Caco-2 (cell line): Measurements from ENCODE around the gene C1orf94. TPM values are rescaled to one million over a fixed set of nuclear protein-coding genes. Genes with fewer than 3 reads are reported as not detected.

ENCODE experiments used
- BruUV-seq: library from RNA; stranded (reverse); fragments of 400-500 nt; replicated peaks from 2 replicates; lab custom pipeline; 2021; lab: Mats Ljungman, UMichigan
- CTCF ChIA-PET: fragments of 300-600 bp; sonication (Branson Sonifier 250); formaldehyde crosslinking; loops from one replicate; lab custom pipeline; 2022; ENCODE audit warnings: antibody characterized with exemption; lab: Charles Lee
- POLR2A ChIA-PET: fragments of 300-600 bp; sonication (Branson Sonifier 250); formaldehyde crosslinking; loops from one replicate; lab custom pipeline; 2022; ENCODE audit warnings: antibody characterized with exemption; lab: Charles Lee
- DNase-seq, 2 experiments: peaks; one replicate each; pipeline versions ENCODE4 v3.0.0 to v3.0.0-alpha.2; 2020 to 2022
- H3K27me3 ChIP-seq: replicated peaks from 2 replicates; pipeline ENCODE4 v1.6.0; 2011; ENCODE audit warnings: low read length; ENCODE audit not compliant: control insufficient read depth, insufficient read depth
- H3K36me3 ChIP-seq: 2 replicates; pipeline ENCODE4 v1.5.1; 2011; ENCODE audit warnings: low read length; ENCODE audit not compliant: control insufficient read depth, insufficient read depth
- H3K4me1 ChIP-seq: fragments of 250-450 bp; sonication (Bioruptor Pico); 2 replicates; pipeline ENCODE4 v1.5.1; 2020; ENCODE audit warnings: mild to moderate bottlenecking
- H3K4me3 ChIP-seq: 2 replicates; pipeline ENCODE4 v1.5.1; 2011; ENCODE audit warnings: low read depth, mild to moderate bottlenecking, control low read depth, low read length
- H3K9me3 ChIP-seq: fragments of 250-450 bp; sonication (Bioruptor Pico); 2 replicates; pipeline ENCODE4 v1.5.1; 2020; ENCODE audit warnings: mild to moderate bottlenecking, moderate library complexity
- H3K27ac Mint-ChIP-seq: one replicate; pipeline ENCODE4 v1.8.0; 2022; ENCODE audit warnings: mixed read lengths; ENCODE audit not compliant: unreplicated experiment
- H3K27me3 Mint-ChIP-seq: one replicate; pipeline ENCODE4 v1.8.0; 2022; ENCODE audit warnings: mixed read lengths; ENCODE audit not compliant: insufficient read depth, unreplicated experiment
- H3K36me3 Mint-ChIP-seq: one replicate; pipeline ENCODE4 v1.8.0; 2022; ENCODE audit warnings: mild to moderate bottlenecking, mixed read lengths; ENCODE audit not compliant: insufficient read depth, unreplicated experiment
- H3K4me1 Mint-ChIP-seq: one replicate; pipeline ENCODE4 v1.8.0; 2022; ENCODE audit warnings: low read depth, mixed read lengths; ENCODE audit not compliant: unreplicated experiment
- H3K4me3 Mint-ChIP-seq: one replicate; pipeline ENCODE4 v1.8.0; 2022; ENCODE audit warnings: mild to moderate bottlenecking, moderate library complexity, mixed read lengths; ENCODE audit not compliant: unreplicated experiment
- H3K9me3 Mint-ChIP-seq: one replicate; pipeline ENCODE4 v1.8.0; 2022; ENCODE audit warnings: mixed read lengths; ENCODE audit not compliant: unreplicated experiment
- CTCF ChIP-seq, 2 experiments: fragments of 200-600 bp in 1 of 2; IDR thresholded peaks; 1 replicate in 1 of 2; 2 replicates in 1 of 2; pipeline versions ENCODE4 v1.5.1 to v1.8.0; 2011 to 2022; ENCODE audit warnings: antibody characterized with exemption in 1 of 2, control low read depth in 1 of 2, inconsistent platforms in 1 of 2, low read depth in 1 of 2, low read length in 1 of 2, mild to moderate bottlenecking in 1 of 2, moderate library complexity in 1 of 2; ENCODE audit not compliant: insufficient read depth in 1 of 2, severe bottlenecking in 1 of 2, unreplicated experiment in 1 of 2
- intact Hi-C: fragments of 100-400 bp; cut with micrococcal nuclease; formaldehyde crosslinking; loops from one replicate; pipeline ENCODE4 v1.10.0; 2022; ENCODE audit not compliant: unreplicated experiment
- total RNA-seq: library from RNA; stranded (reverse); gene quantifications from 2 replicates; pipeline ENCODE4 v1.2.3, GENCODE V29; 2022

The C1orf94 gene
- total RNA-seq, 1 experiment from 2014 or later = not detected

GRCh38 chr1:34266127-34266951, 89.6 kb downstream of the C1orf94 start:
- H3K36me3 Mint-ChIP-seq = no peaks in the 10 kb centered on the region
- intact Hi-C loops = no loop called here
- no peaks in the 10 kb centered on the region for H3K9me3 Mint-ChIP-seq
- Histone ChIP-seq H3K9me3 (no peaks in the 10 kb centered on the region), H3K4me3 (no peak overlapping the region), H3K36me3 (no peaks in the 10 kb centered on the region), H3K4me1 (no peaks in the 10 kb centered on the region), H3K27me3 (no peaks in the 10 kb centered on the region; the same call in 1 of the 2 replicates)
- no peak for TF ChIP-seq CTCF (IDR thresholded peaks at IDR 0.05; ENCODE audit: insufficient read depth in 1 of 2, low read depth in 1 of 2, low read length in 1 of 2, severe bottlenecking in 1 of 2, unreplicated experiment in 1 of 2)
- CTCF ChIA-PET = no interaction called here
- no peak overlapping the region for H3K4me3 Mint-ChIP-seq
- DNase-seq = no peak
- H3K27me3 Mint-ChIP-seq = peaks cover 11% of the 10 kb centered on the region
- BruUV-seq = no TSS peak
- H3K27ac Mint-ChIP-seq = no peak overlapping the region
- POLR2A ChIA-PET = no interaction called here
- H3K4me1 Mint-ChIP-seq = no peaks in the 10 kb centered on the region

DNA sequence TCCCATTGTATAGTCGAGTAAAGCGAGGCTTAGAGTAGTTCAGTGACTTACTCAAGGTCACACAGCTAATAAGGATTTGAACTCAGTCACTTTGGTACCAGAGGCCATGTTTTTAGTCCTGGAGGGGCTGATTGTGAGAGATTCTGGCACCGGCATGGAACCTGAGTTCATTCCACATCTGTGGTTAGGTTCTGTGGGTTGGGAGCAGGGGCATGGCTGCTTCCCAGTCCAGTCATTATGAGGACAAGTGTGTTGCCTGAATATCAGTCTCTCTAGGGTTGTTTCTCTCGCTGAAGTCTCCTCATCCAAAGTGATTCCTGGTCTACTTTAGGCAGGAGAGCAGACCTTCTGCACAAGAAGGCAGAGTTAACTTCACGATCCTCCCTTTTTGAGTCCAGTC, 90.6 kb downstream of the C1orf94 start:
- Histone ChIP-seq H3K27me3 (no peaks in the 10 kb centered on the region; the same call in 1 of the 2 replicates), H3K9me3 (no peaks in the 10 kb centered on the region), H3K4me1 (no peaks in the 10 kb centered on the region), H3K36me3 (no peaks in the 10 kb centered on the region), H3K4me3 (no peak overlapping the region)
- Mint-ChIP-seq H3K9me3 (no peaks in the 10 kb centered on the region), H3K36me3 (no peaks in the 10 kb centered on the region), H3K27ac (no peak overlapping the region), H3K27me3 (peaks cover 10% of the 10 kb centered on the region), H3K4me3 (no peak overlapping the region), H3K4me1 (no peaks in the 10 kb centered on the region)
- TF ChIP-seq CTCF (IDR thresholded peaks at IDR 0.05; ENCODE audit: insufficient read depth in 1 of 2, low read depth in 1 of 2, low read length in 1 of 2, severe bottlenecking in 1 of 2, unreplicated experiment in 1 of 2) = no peak
- CTCF ChIA-PET = no interaction called here
- POLR2A ChIA-PET = no interaction called here
- no TSS peak for BruUV-seq
- no peak for DNase-seq
- intact Hi-C loops = no loop called here

DNA sequence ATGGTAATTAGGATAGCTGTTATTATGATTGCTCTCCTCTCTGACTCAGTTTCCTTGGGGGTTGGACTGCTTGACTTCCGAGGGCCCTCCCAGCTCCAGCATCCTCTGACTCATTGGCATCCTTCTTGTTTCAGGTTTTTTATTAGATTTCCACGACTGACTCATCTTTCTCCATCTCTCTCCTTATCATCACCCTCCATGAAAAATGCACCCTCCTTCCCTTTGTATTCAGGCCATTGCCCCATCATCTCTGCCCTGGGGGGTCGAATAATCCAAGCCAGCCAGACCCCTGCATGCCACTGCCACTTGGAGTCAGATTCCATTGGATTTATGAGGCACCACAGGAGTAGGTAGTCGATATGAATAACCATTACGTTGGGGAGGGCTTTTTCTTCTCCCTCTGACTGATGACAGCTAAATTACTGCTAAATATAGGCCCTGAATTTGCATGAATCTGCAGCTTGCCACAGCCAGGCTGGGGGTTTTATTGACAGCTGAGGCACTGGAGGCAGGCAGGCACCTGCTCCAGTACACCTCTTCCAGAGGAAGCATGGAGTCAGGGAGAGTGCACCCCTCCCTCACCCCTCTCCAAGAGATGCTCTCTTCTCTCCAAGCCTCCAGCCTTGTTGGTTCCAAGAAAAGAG, 91.7 kb downstream of the C1orf94 start:
- Mint-ChIP-seq H3K4me1 (no peaks in the 10 kb centered on the region), H3K4me3 (no peak overlapping the region), H3K27me3 (peaks cover 10% of the 10 kb centered on the region), H3K27ac (no peak overlapping the region), H3K36me3 (no peaks in the 10 kb centered on the region), H3K9me3 (no peaks in the 10 kb centered on the region)
- Histone ChIP-seq H3K9me3 (no peaks in the 10 kb centered on the region), H3K4me3 (no peak overlapping the region), H3K4me1 (no peaks in the 10 kb centered on the region), H3K27me3 (no peaks in the 10 kb centered on the region; the same call in 1 of the 2 replicates), H3K36me3 (no peaks in the 10 kb centered on the region)
- DNase-seq = no peak
- CTCF ChIA-PET = no interaction called here
- POLR2A ChIA-PET = no interaction called here
- BruUV-seq = no TSS peak
- no peak for TF ChIP-seq CTCF (IDR thresholded peaks at IDR 0.05; ENCODE audit: insufficient read depth in 1 of 2, low read depth in 1 of 2, low read length in 1 of 2, severe bottlenecking in 1 of 2, unreplicated experiment in 1 of 2)
- intact Hi-C loops = no loop called here

Other genes with a start within 250 kb of the C1orf94 start
- not detected in 2 replicates for gene CSMD2, start 11.7 kb upstream of the C1orf94 start, total RNA-seq